HG03066 (cell line): ENCODE measurements around the gene ITGB8.
"Not testable (repeated sequence)": the region's sequence is repeated elsewhere in the genome, so short reads cannot be mapped to it uniquely, and the experiment has no call there.

Experiments
- ATAC-seq: cut with Tn5 transposase; IDR thresholded peaks from one replicate; pipeline ENCODE4 v1.9.1; 2021; ENCODE audit warnings: low read depth; ENCODE audit not compliant: unreplicated experiment

Gene ITGB8

DNA sequence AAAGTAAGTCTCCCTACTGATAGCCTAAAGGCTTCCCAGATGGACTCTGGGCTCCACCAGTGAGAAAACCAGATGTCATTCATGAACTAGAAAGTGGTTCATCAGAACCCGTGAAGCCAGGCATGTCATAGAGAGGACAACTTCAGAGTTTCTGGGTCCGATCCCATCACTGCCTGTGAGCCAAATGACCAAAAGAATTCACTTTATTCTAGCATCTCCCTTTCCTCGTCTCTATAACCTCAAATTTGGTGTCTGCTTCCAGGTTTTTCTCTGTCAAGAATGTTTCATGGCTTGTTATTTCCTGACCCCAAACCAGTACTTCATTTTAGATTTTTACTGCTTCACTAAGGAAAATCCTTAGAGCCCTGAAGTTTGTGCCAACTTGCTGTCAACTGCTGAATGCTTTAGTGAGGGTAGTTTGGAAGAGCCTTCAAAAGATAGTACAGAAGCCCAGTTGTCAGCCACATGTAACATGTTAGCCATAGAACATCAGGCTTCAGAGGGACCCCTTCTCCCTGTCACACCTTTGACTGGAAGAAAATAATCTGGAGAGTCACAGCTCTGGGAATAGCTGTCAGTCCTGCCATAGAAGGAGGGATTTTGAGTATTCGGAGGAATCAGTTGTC is 34.0 kb downstream of the ITGB8 start:
- ATAC-seq: no peak

- ATAC-seq: no peak
These were observed 34.8 kb downstream of the ITGB8 start for GRCh38 chr7:20365486-20365885.

GRCh38 chr7:20374399-20374798 is 43.7 kb downstream of the ITGB8 start:
- no peak for ATAC-seq

GRCh38 chr7:20376796-20377195 is 46.1 kb downstream of the ITGB8 start:
- ATAC-seq: no peak

- no peak for ATAC-seq
These were observed 50.8 kb downstream of the ITGB8 start for GRCh38 chr7:20381406-20382034.

- no peak for ATAC-seq
These were observed 52.7 kb downstream of the ITGB8 start for GRCh38 chr7:20383351-20383750.

- ATAC-seq: no peak
These were observed 54.4 kb downstream of the ITGB8 start for GRCh38 chr7:20385126-20385525.

DNA sequence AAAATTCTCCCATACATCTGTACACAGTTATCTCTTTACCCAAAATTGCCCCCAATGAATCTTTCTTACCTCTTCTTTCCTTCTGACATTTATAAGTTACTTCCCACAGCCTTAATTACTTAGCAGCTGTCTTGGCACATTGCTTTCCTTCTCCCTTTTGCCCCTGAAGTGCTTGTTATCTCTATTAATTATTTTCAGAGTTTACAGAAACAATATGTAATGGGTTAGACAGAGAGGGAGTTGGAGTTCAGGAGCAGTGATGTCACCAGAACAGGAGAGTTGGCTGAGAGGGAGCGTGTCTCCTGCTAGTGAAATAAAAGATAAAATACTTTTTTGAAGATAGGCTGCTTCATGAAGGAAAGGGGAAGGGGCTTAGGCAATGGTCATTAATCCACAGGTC is 57.4 kb downstream of the ITGB8 start:
- no peak for ATAC-seq

GRCh38 chr7:20389192-20389591 is 58.5 kb downstream of the ITGB8 start:
- not testable (repeated sequence) for ATAC-seq

GRCh38 chr7:20393021-20393610 is 62.4 kb downstream of the ITGB8 start:
- ATAC-seq: no peak

- ATAC-seq: no peak
These were observed 62.9 kb downstream of the ITGB8 start for GRCh38 chr7:20393616-20394015.

- ATAC-seq: no peak
These were observed 63.6 kb downstream of the ITGB8 start for GRCh38 chr7:20394284-20394683.

DNA sequence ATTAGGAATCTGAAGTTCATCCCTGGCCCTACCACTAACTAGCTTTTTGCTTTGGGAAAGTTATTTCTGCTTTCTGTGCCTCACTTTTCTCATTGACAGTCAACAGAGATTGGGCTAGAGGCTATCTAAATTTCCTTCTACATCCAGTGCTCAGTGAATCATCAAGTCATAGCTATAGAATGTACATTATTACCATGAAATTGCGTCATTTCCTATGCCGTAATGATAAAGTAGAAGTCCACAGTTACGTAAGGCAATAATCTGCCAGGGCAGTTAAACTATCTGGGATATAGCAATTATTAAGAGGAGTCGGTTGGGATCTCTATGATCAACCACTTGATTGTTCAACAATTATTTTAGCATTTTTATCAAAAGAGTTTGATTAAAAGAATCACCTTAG is 64.4 kb downstream of the ITGB8 start:
- ATAC-seq: no peak

DNA sequence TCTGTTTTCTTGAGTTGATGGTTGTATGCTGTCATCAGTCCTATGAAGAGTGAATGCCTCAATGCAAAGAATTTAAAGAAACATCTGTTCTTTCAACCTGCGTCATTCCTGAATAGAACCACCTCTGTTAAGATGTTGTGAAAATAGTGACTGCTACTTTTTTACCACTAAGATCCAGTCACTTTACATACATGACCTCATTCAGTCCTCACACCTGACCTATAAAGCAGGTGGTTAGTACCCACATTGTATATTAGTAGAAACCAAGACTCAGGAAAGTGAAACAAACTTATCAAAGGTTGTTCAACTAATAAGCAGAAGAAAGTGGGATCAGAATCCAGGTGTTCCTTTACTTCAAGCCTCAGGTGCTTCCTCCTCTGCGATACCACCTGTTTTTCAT is 64.8 kb downstream of the ITGB8 start:
- ATAC-seq: no peak

- ATAC-seq: no peak
These were observed 68.8 kb downstream of the ITGB8 start for GRCh38 chr7:20399521-20399920.

GRCh38 chr7:20401861-20402746 is 71.4 kb downstream of the ITGB8 start:
- ATAC-seq: no peak

- ATAC-seq: no peak
These were observed 72.1 kb downstream of the ITGB8 start for GRCh38 chr7:20402747-20403230.

- no peak for ATAC-seq
These were observed 72.6 kb downstream of the ITGB8 start for GRCh38 chr7:20403331-20403730.

GRCh38 chr7:20404320-20404719 is 73.6 kb downstream of the ITGB8 start:
- no peak for ATAC-seq

GRCh38 chr7:20407585-20408466 is 77.1 kb downstream of the ITGB8 start:
- ATAC-seq: no peak
